GM12801 (cell line): ENCODE data around the gene CCR5AS.

ENCODE experiments used
- CTCF ChIP-seq: IDR thresholded peaks from one replicate; pipeline ENCODE4 v1.5.1; 2011; ENCODE audit warnings: control low read depth; ENCODE audit not compliant: insufficient read length; ENCODE audit errors: extremely low read depth

The CCR5AS gene

DNA sequence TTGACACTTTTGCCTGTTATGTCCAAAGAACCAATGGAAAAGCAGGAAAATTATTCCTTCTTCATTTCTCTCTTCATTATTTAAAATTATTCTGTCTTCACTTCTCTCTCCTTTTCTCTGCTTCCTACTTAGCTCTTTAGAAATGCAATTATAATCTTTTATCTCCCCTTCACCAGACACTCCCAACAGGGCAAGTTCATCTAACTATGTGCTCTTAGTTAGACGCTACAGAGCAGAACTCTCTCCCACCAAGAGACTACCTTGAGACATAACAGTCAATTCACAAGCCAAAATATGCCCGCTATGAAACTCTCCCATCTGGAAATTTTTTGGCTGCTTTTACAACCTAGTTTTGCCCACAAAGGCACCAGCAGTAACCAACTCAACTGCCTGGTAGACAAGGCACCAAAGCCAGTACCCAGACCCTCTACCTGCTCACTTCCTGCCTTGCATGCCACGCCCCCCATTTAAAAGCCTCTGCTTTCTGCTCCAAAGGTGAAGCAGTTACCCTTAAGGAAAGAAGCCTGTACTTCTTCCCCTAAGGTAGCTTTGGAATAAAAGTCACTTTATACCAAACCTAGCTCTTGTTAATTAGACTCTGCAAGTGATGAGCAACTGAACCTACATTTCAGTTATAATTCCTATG lies 28.3 kb upstream of the CCR5AS start:
- TF ChIP-seq CTCF, result no peak

DNA sequence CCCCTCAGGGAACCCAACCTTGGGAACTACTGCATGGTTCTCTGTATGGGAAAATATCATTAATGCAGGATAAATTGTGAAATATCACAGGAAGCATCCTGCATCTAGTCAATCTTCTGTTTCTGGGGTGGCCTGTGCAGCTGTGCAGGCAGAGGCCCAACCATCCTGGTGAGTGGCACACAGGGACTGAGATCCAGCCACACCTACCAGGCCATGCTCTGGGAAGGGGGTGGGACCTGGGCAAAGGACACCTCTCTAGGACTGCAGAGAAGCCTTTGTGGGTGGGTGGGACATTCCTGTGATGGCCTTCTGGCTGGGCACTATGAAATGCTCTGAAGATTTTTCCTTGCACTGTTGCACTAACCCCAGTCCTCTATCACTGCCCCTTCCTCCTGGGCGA lies 27.0 kb upstream of the CCR5AS start:
- no peak for TF ChIP-seq CTCF

DNA sequence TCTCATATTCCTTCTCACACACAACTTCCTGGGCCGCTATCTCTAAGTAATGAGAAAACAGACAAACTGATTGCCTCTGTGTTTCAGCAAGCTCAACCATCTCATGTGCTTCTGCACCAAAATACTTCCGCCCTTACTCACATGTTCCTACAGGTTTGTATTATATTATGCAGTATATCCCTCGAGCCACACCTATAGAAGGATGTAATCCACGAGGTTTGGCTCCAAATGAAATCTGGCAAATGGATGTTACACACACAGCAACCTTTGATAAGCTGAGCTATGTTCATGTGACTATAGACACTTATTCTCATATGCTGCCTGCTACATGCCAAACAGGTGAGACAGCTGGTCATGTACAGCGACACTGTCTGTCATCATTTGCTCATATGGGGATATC lies 22.8 kb upstream of the CCR5AS start:
- TF ChIP-seq CTCF, result no peak

DNA sequence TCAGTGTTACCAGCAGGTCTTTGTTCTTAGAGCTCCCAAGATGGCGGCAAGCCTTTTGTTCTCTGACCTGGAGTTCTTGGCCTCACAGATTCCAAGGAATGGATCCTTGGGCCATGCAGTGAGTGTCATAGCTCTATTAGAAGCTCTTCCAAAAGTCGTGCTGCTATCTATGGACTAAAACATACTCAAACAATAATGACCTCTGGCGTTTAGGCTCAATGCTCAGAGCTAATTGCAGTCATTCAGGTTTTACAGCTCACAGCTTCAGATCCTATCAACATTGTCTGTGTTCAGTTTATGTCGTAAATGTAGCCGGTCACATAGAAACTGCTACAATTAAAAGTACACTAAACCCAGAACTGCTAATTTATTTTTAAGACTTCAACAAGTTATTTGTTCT lies 22.4 kb upstream of the CCR5AS start:
- no peak for TF ChIP-seq CTCF

GRCh38 chr3:46427916-46428833 lies 21.3 kb upstream of the CCR5AS start:
- TF ChIP-seq CTCF, result no peak

DNA sequence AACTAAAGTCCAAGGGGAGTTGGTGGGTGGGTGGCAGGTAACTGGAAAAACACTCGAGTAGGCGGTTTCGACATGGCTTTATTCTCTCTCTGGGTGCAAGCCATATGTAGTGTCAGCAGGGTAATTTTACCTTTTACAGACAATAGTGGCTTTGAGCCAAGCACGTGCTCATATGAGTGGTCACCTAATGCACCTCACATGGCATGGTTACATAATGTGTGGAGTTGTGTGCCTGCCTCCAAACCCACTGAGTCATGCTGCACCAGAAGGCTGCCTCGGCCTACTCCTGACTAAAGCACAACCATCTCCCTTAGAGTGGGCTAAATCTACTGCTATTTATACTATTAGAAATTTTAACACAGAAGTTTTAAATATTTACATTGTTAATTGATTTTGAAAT lies 16.7 kb upstream of the CCR5AS start:
- TF ChIP-seq CTCF, result no peak

DNA sequence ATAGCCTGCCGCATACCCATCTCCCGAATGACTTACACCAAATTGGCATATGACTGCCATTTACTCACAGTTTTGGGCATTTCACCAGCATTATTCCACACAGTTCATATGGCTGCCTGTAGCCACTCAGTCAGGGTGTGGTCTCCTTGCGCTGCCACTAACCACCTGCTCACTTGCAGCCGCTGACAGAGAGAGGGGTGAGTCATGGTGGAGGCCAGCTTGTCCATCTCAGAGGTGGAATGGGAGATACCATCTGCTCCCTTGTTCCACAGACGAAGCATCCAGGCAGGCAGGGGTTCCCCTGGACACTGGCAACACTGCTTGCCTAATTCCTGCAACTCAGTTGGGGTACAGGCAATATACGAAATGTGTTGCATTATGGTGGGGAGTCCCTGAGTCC lies 15.8 kb upstream of the CCR5AS start:
- TF ChIP-seq CTCF, result no peak
